Prostate gland (tissue), 2 donors: ENCODE data around the gene NSUN3.

ENCODE experiments used
- CTCF ChIP-seq, 4 experiments: fragments of 200-600 bp in 2 of 4; fragments of 450-650 bp in 2 of 4; sonication (generic) in 2 of 4; IDR thresholded peaks; 1 replicate in 3 of 4; 2 replicates in 1 of 4; pipeline ENCODE4 v1.5.1; 2016 to 2019; ENCODE audit warnings: antibody characterized with exemption in 4 of 4, mild to moderate bottlenecking in 2 of 4, moderate library complexity in 2 of 4
- POLR2A ChIP-seq: fragments of 450-650 bp; IDR thresholded peaks from one replicate; pipeline ENCODE4 v1.6.1; 2016; ENCODE audit warnings: antibody characterized with exemption, mild to moderate bottlenecking
- POLR2AphosphoS5 ChIP-seq: sonication (generic); formaldehyde crosslinking; IDR thresholded peaks from one replicate; pipeline ENCODE4 v1.6.1; 2017; ENCODE audit warnings: antibody characterized with exemption

- TF ChIP-seq POLR2AphosphoS5 (no peak), CTCF (IDR thresholded peaks at IDR 0.05) (no peak), POLR2A (no peak)
These were observed 54.9 kb downstream of the NSUN3 start for GRCh38 chr3:94117729-94118128.
